ELR (cell line): ENCODE measurements around the gene MVB12A.
A peak's percentile ranks its signal among the peaks of the same experiment; 100 is the strongest.

Experiments
- DNase-seq: peaks from one replicate; pipeline ENCODE4 v3.0.0-alpha.2; 2015; ENCODE audit warnings: low read depth

The MVB12A gene

GRCh38 chr19:17445526-17446165 lies 25.8 kb downstream of the MVB12A start:
- DNase-seq, result no peak

- no peak for DNase-seq
Measured at GRCh38 chr19:17447704-17448130, 27.9 kb downstream of the MVB12A start.

- DNase-seq, result peak; percentile 48
Measured at GRCh38 chr19:17448131-17448967, 28.5 kb downstream of the MVB12A start, which contains the start of gene TMEM221. Gene TMEM221, minus strand, starts transcription at chr19:17448668. Its CDS starts 206 bp downstream, at chr19:17448462.

- peak; percentile 36 for DNase-seq
Measured at GRCh38 chr19:17450264-17451075, 30.6 kb downstream of the MVB12A start.

GRCh38 chr19:17451820-17452219 lies 32.0 kb downstream of the MVB12A start:
- no peak for DNase-seq

- no peak for DNase-seq
Measured at GRCh38 chr19:17454576-17455071, 34.8 kb downstream of the MVB12A start.

GRCh38 chr19:17455308-17456123 lies 35.7 kb downstream of the MVB12A start:
- no peak for DNase-seq

- DNase-seq, result no peak
Measured at GRCh38 chr19:17456127-17456526, 36.3 kb downstream of the MVB12A start.

GRCh38 chr19:17457616-17458015 lies 37.8 kb downstream of the MVB12A start:
- no peak for DNase-seq

GRCh38 chr19:17458970-17459369 lies 39.1 kb downstream of the MVB12A start:
- no peak for DNase-seq

- no peak for DNase-seq
Measured at GRCh38 chr19:17460372-17461230, 40.8 kb downstream of the MVB12A start, which contains the start of gene NXNL1. Gene NXNL1, minus strand, starts transcription at chr19:17460926. Its CDS starts 57 bp downstream, at chr19:17460869.

- no peak for DNase-seq
Measured at GRCh38 chr19:17466487-17466850, 46.6 kb downstream of the MVB12A start.

GRCh38 chr19:17467471-17468301 lies 47.8 kb downstream of the MVB12A start:
- DNase-seq, result no peak

GRCh38 chr19:17468302-17469091 lies 48.6 kb downstream of the MVB12A start:
- DNase-seq, result no peak

GRCh38 chr19:17469092-17469480 lies 49.2 kb downstream of the MVB12A start:
- DNase-seq, result no peak

- peak; percentile 97 for DNase-seq
Measured at GRCh38 chr19:17469481-17470067, 49.7 kb downstream of the MVB12A start.

GRCh38 chr19:17470068-17470841 lies 50.4 kb downstream of the MVB12A start, which contains the start of gene SLC27A1:
Gene SLC27A1, plus strand, starts transcription at chr19:17470524. Its CDS starts 17 bp downstream, at chr19:17470541.
- peak; percentile 99 for DNase-seq
